IPS-20b (cell line): ENCODE results near the gene PBOV1.

Source experiments
- H3K27ac ChIP-seq: one replicate; pipeline ENCODE4 v1.5.1; 2013; ENCODE audit warnings: low read length
- H3K27me3 ChIP-seq: 2 replicates; pipeline ENCODE4 v1.6.1; 2013; ENCODE audit warnings: mild to moderate bottlenecking, low read length, inconsistent platforms; ENCODE audit not compliant: insufficient read depth
- H3K36me3 ChIP-seq: 2 replicates; pipeline ENCODE4 v1.6.1; 2013; ENCODE audit warnings: low read depth, mild to moderate bottlenecking, inconsistent platforms, low read length, moderate library complexity; ENCODE audit not compliant: insufficient read depth
- H3K4me1 ChIP-seq: 2 replicates; pipeline ENCODE4 v1.6.1; 2013; ENCODE audit warnings: mild to moderate bottlenecking, control low read depth, inconsistent platforms, low read length, moderate library complexity; ENCODE audit not compliant: insufficient read depth
- H3K4me3 ChIP-seq: 2 replicates; pipeline ENCODE4 v1.5.1; 2013; ENCODE audit warnings: mild to moderate bottlenecking, low read length, inconsistent platforms
- H3K9ac ChIP-seq: 2 replicates; pipeline ENCODE4 v1.6.1; 2013; ENCODE audit warnings: low read depth, mild to moderate bottlenecking, inconsistent platforms, low read length, moderate library complexity
- H3K9me3 ChIP-seq: 2 replicates; pipeline ENCODE4 v1.6.1; 2013; ENCODE audit warnings: mild to moderate bottlenecking, low read depth, low read length, inconsistent platforms; ENCODE audit not compliant: insufficient read depth

PBOV1 gene

GRCh38 chr6:138203315-138203714, 15.0 kb downstream of the PBOV1 start:
- H3K4me3 ChIP-seq = no peak overlapping the region
- peaks cover 7% of the 10 kb centered on the region; the same call in 1 of the 2 replicates for H3K4me1 ChIP-seq
- H3K27ac ChIP-seq = no peak overlapping the region
- H3K27me3 ChIP-seq = no peaks in the 10 kb centered on the region
- H3K9ac ChIP-seq = no peak overlapping the region
- no peaks in the 10 kb centered on the region for H3K36me3 ChIP-seq
- H3K9me3 ChIP-seq = no peaks in the 10 kb centered on the region

GRCh38 chr6:138201836-138202235, 16.5 kb downstream of the PBOV1 start:
- H3K4me3 ChIP-seq = no peak overlapping the region
- no peaks in the 10 kb centered on the region for H3K27me3 ChIP-seq
- no peak overlapping the region for H3K27ac ChIP-seq
- H3K36me3 ChIP-seq = no peaks in the 10 kb centered on the region
- H3K4me1 ChIP-seq = peaks cover 16% of the 10 kb centered on the region
- no peak overlapping the region for H3K9ac ChIP-seq
- H3K9me3 ChIP-seq = no peaks in the 10 kb centered on the region

GRCh38 chr6:138198430-138199091, 19.7 kb downstream of the PBOV1 start:
- H3K36me3 ChIP-seq = no peaks in the 10 kb centered on the region
- peaks cover 16% of the 10 kb centered on the region for H3K4me1 ChIP-seq
- peak overlapping the region; percentile 45; the same call in 1 of the 2 replicates for H3K4me3 ChIP-seq
- no peak overlapping the region for H3K27ac ChIP-seq
- H3K9ac ChIP-seq = no peak overlapping the region
- H3K27me3 ChIP-seq = no peaks in the 10 kb centered on the region
- H3K9me3 ChIP-seq = no peaks in the 10 kb centered on the region

GRCh38 chr6:138197570-138197969, 20.7 kb downstream of the PBOV1 start:
- no peaks in the 10 kb centered on the region for H3K27me3 ChIP-seq
- H3K36me3 ChIP-seq = no peaks in the 10 kb centered on the region
- H3K9me3 ChIP-seq = no peaks in the 10 kb centered on the region
- peaks cover 21% of the 10 kb centered on the region for H3K4me1 ChIP-seq
- no peak overlapping the region for H3K27ac ChIP-seq
- H3K4me3 ChIP-seq = no peak overlapping the region
- no peak overlapping the region for H3K9ac ChIP-seq

- H3K27me3 ChIP-seq = no peaks in the 10 kb centered on the region
- no peak overlapping the region for H3K9ac ChIP-seq
- H3K9me3 ChIP-seq = no peaks in the 10 kb centered on the region
- H3K36me3 ChIP-seq = no peaks in the 10 kb centered on the region
- H3K4me1 ChIP-seq = peaks cover 21% of the 10 kb centered on the region
- H3K4me3 ChIP-seq = no peak overlapping the region
- no peak overlapping the region for H3K27ac ChIP-seq
Observed at GRCh38 chr6:138196122-138196738, 22.1 kb downstream of the PBOV1 start.

GRCh38 chr6:138194287-138194686, 24.0 kb downstream of the PBOV1 start:
- Histone ChIP-seq H3K27ac (no peak overlapping the region), H3K4me1 (peaks cover 21% of the 10 kb centered on the region), H3K4me3 (no peak overlapping the region), H3K9me3 (no peaks in the 10 kb centered on the region), H3K9ac (no peak overlapping the region), H3K36me3 (no peaks in the 10 kb centered on the region), H3K27me3 (no peaks in the 10 kb centered on the region)

- Histone ChIP-seq H3K9ac (no peak overlapping the region), H3K27ac (no peak overlapping the region), H3K4me3 (no peak overlapping the region), H3K36me3 (no peaks in the 10 kb centered on the region), H3K9me3 (no peaks in the 10 kb centered on the region), H3K27me3 (no peaks in the 10 kb centered on the region), H3K4me1 (peaks cover 14% of the 10 kb centered on the region)
Observed at GRCh38 chr6:138188278-138188941, 29.9 kb downstream of the PBOV1 start.

- H3K4me3 ChIP-seq = no peak overlapping the region
- H3K9ac ChIP-seq = no peak overlapping the region
- no peaks in the 10 kb centered on the region for H3K36me3 ChIP-seq
- H3K27me3 ChIP-seq = no peaks in the 10 kb centered on the region
- H3K4me1 ChIP-seq = peaks cover 21% of the 10 kb centered on the region
- no peaks in the 10 kb centered on the region for H3K9me3 ChIP-seq
- no peak overlapping the region for H3K27ac ChIP-seq
Observed at GRCh38 chr6:138187156-138187555, 31.1 kb downstream of the PBOV1 start.

GRCh38 chr6:138184230-138184629, 34.1 kb downstream of the PBOV1 start:
- Histone ChIP-seq H3K27me3 (no peaks in the 10 kb centered on the region), H3K27ac (no peak overlapping the region), H3K4me1 (peaks cover 27% of the 10 kb centered on the region), H3K36me3 (no peaks in the 10 kb centered on the region), H3K9ac (no peak overlapping the region), H3K4me3 (no peak overlapping the region), H3K9me3 (no peaks in the 10 kb centered on the region)

GRCh38 chr6:138183790-138184134, 34.5 kb downstream of the PBOV1 start:
- Histone ChIP-seq H3K4me3 (peak overlapping the region; percentile 39; the same call in 1 of the 2 replicates), H3K9ac (peak overlapping the region; percentile 55; the same call in 1 of the 2 replicates), H3K4me1 (peaks cover 26% of the 10 kb centered on the region), H3K36me3 (no peaks in the 10 kb centered on the region), H3K9me3 (no peaks in the 10 kb centered on the region), H3K27me3 (no peaks in the 10 kb centered on the region), H3K27ac (no peak overlapping the region)

- Histone ChIP-seq H3K27ac (peak overlapping the region; percentile 82), H3K27me3 (no peaks in the 10 kb centered on the region), H3K4me3 (peak overlapping the region; percentile 39; the same call in 1 of the 2 replicates), H3K9me3 (no peaks in the 10 kb centered on the region), H3K9ac (peak overlapping the region; percentile 55), H3K36me3 (no peaks in the 10 kb centered on the region), H3K4me1 (peaks cover 22% of the 10 kb centered on the region)
Observed at GRCh38 chr6:138182939-138183789, 35.1 kb downstream of the PBOV1 start.
